ENCODE data around the gene MAPK8IP2.
"Not testable (repeated sequence)": the region's sequence is repeated elsewhere in the genome, so short reads cannot be mapped to it uniquely, and the experiment has no call there.

MAPK8IP2 gene

DNA sequence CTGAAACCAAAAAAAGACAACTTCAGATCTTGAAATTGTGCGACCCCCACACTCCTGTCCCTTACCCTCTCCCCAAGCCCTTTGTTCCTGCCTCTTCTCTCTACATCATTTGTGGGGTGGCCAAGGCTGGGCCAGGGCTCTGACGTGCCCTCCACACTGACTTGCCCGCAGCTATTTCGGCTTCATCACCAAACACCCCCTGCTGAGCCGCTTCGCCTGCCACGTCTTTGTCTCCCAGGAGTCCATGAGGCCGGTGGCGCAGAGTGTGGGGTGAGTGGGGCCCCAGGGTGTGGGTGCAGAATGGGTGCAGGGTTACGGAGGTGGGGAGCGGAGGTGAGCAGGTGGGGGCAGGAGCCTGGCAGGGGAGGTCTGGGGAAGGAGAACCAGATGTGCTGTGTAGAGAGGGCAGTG, 9.5 kb downstream of the MAPK8IP2 start:
- TF ChIP-seq POLR2AphosphoS5 (IDR thresholded peaks at IDR 0.05; ENCODE audit: low read depth, low read length) (no peak), POLR2A (IDR thresholded peaks at IDR 0.05; ENCODE audit: low read depth, low read length) (no peak), TAF1 (IDR thresholded peaks at IDR 0.05; ENCODE audit: borderline replicate concordance, low read depth, low read length) (no peak)
- no peak for FAIRE-seq
- DNase-seq (ENCODE audit: insufficient read length) = no peak

DNA sequence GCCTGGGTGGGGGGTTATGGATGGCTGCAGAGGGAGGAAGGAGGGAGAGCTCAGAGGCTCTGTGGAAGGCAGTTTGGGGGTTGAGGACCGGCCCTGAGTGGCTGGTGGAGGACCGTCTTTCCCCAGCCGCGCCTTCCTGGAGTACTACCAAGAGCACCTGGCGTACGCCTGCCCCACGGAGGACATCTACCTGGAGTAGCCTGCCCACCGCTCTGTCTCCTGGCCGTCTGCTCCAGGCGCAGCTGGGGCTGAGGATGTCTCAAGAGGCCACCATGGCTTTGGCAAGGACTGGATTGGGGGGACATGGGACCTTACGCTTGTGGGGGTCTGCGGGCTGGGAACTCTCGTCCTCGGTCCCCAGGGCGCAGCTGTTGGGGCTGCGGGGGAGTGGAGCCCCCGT, 10.0 kb downstream of the MAPK8IP2 start:
- DNase-seq (ENCODE audit: insufficient read length) = no peak
- FAIRE-seq = no peak
- TF ChIP-seq POLR2AphosphoS5 (IDR thresholded peaks at IDR 0.05; ENCODE audit: low read depth, low read length) = no peak
- TF ChIP-seq POLR2A (IDR thresholded peaks at IDR 0.05; ENCODE audit: low read depth, low read length) = no peak
- TF ChIP-seq TAF1 (IDR thresholded peaks at IDR 0.05; ENCODE audit: borderline replicate concordance, low read depth, low read length) = no peak

DNA sequence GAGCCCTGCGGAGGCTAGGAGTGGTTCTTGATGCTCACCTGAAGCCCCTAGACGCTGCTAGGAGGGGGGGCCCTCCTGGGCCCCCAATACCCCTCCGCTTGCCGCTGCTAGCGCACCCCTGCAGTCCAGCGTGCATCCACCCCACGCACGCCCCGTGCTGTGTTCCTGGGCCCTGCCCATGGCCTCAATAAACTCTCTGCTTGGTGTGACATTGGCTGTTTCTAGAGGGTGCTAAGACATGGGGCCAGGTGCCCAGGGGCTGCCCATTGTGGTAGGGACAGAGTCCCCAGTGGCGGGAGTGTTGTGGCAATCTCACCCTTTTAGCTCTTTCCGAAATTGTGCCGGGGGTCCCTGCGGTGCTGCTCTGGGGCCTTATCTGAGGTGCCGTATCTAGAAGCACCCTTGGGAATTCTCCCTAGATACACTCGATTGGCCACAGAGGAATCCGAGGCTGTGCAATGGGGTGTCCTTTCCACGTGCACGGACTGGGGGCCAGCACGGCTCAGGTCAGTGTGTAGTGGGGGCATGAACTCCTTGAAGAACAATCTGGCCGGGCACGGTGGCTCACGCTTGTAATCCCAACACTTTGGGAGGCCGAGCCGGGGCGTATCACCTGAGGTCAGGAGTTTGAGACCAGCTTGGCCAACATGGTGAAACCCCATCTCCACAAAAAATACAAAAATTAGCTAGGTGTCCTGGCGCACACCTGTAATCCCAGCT, 10.9 kb downstream of the MAPK8IP2 start:
- DNase-seq (ENCODE audit: insufficient read length) (no peak), FAIRE-seq (no peak)
- no peak for TF ChIP-seq POLR2AphosphoS5 (IDR thresholded peaks at IDR 0.05; ENCODE audit: low read depth, low read length)

GRCh38 chr22:50612168-50612527, 11.6 kb downstream of the MAPK8IP2 start:
- DNase-seq (ENCODE audit: insufficient read length) (no peak), FAIRE-seq (no peak)

GRCh38 chr22:50612528-50613221, 12.1 kb downstream of the MAPK8IP2 start:
- DNase-seq (ENCODE audit: insufficient read length) = peak; percentile 61
- peak; percentile 64 for FAIRE-seq
- TF ChIP-seq TAF1 (IDR thresholded peaks at IDR 0.05; ENCODE audit: borderline replicate concordance, low read depth, low read length) (no peak), POLR2A (IDR thresholded peaks at IDR 0.05; ENCODE audit: low read depth, low read length) (no peak), POLR2AphosphoS5 (IDR thresholded peaks at IDR 0.05; ENCODE audit: low read depth, low read length) (no peak)

More at GRCh38 chr22:50612168-50612527, 11.6 kb downstream of the MAPK8IP2 start:
- no peak for TF ChIP-seq POLR2A (IDR thresholded peaks at IDR 0.05; ENCODE audit: low read depth, low read length)
- TF ChIP-seq POLR2AphosphoS5 (IDR thresholded peaks at IDR 0.05; ENCODE audit: low read depth, low read length) = no peak
- TF ChIP-seq TAF1 (IDR thresholded peaks at IDR 0.05; ENCODE audit: borderline replicate concordance, low read depth, low read length) = no peak

DNA sequence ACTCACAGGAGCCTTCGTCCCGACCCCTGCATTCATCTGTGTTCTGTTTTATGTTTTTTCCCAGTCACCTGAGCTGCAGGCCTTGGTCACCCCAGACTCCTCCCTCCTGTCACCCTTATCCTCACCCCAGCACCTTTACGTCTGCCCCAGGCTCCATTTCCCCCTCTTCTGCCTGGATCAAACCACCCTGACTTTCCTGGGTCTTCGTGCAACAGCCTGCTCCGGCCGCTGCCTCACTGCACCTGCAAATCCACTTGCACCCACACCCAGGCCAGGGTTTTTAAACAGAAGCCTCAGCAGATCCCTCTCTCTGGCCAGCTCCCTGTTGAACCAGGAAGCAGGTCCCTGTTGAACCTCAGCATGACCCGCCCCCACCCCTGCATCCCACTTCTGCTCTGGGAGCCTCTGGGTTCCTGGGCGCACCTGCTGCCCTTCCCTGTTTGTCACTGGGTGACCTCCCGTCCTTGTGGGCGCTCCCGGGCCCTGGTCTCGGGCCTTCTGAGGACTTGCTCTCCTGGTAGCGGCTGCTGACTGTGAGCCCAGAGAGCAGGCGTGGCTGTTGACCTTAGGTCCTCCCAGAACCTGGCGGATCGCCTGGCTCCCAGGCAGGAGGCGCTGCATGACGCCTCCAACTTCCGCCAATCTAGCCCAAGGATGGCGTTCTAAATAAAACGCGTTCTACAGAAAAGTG, 12.8 kb downstream of the MAPK8IP2 start:
- no peak for DNase-seq (ENCODE audit: insufficient read length)
- FAIRE-seq = no peak
- no peak for TF ChIP-seq POLR2AphosphoS5 (IDR thresholded peaks at IDR 0.05; ENCODE audit: low read depth, low read length)
- TF ChIP-seq POLR2A (IDR thresholded peaks at IDR 0.05; ENCODE audit: low read depth, low read length) = no peak
- TF ChIP-seq TAF1 (IDR thresholded peaks at IDR 0.05; ENCODE audit: borderline replicate concordance, low read depth, low read length) = no peak

DNA sequence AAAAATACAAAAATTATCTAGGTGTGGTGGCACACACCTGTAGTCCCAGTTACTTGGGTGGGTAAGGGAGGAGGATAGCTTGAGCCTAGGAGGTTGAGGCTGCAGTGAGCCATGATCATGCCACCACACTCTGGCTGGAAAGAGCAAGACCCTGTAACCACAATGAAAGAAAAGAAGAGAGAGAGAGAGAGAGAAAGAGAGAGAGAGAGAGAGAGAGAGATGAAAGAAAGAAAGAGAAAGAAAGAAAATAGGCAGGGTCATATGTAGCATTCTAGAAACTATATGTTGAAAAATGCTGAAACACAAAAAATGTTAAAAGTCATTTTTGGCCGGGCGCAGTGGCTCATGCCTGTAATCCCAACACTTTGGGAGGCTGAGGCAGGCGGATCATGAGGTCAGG, 13.7 kb downstream of the MAPK8IP2 start:
- FAIRE-seq; DNase-seq (ENCODE audit: insufficient read length): not testable (repeated sequence)

- DNase-seq (ENCODE audit: insufficient read length) = peak; percentile 54
- TF ChIP-seq POLR2A (IDR thresholded peaks at IDR 0.05; ENCODE audit: low read depth, low read length) (no peak), POLR2AphosphoS5 (IDR thresholded peaks at IDR 0.05; ENCODE audit: low read depth, low read length) (0 out of 2 replicates have a peak, but pooled peaks have one; percentile 40)
- peak; percentile 96 for FAIRE-seq
Observed at GRCh38 chr22:50620593-50621355, 20.2 kb downstream of the MAPK8IP2 start.

GRCh38 chr22:50621356-50621880, 20.8 kb downstream of the MAPK8IP2 start:
- DNase-seq (ENCODE audit: insufficient read length) (peak; percentile 30), FAIRE-seq (peak; percentile 84)
- TF ChIP-seq POLR2A (IDR thresholded peaks at IDR 0.05; ENCODE audit: low read depth, low read length) (peak; percentile 74), TAF1 (IDR thresholded peaks at IDR 0.05; ENCODE audit: borderline replicate concordance, low read depth, low read length) (no peak), POLR2AphosphoS5 (IDR thresholded peaks at IDR 0.05; ENCODE audit: low read depth, low read length) (peak; percentile 43)

- FAIRE-seq (peak; percentile 71), DNase-seq (ENCODE audit: insufficient read length) (no peak)
- TF ChIP-seq TAF1 (IDR thresholded peaks at IDR 0.05; ENCODE audit: borderline replicate concordance, low read depth, low read length) (no peak), POLR2A (IDR thresholded peaks at IDR 0.05; ENCODE audit: low read depth, low read length) (no peak), POLR2AphosphoS5 (IDR thresholded peaks at IDR 0.05; ENCODE audit: low read depth, low read length) (0 out of 2 replicates have a peak, but pooled peaks have one; percentile 1)
Observed at GRCh38 chr22:50621948-50622722, 21.5 kb downstream of the MAPK8IP2 start.
